PC-3 (cell line): Measurements from ENCODE around the gene TMEM127.

Source experiments
- EZH2 ChIP-seq: fragments of 300-600 bp; sonication (generic); IDR thresholded peaks from one replicate; pipeline ENCODE4 v1.6.1; 2017; ENCODE audit warnings: antibody characterized with exemption, mild to moderate bottlenecking, low read length; ENCODE audit not compliant: unreplicated experiment
- EZH2phosphoT487 ChIP-seq: fragments of 300-600 bp; sonication (generic); IDR thresholded peaks from 2 replicates; pipeline ENCODE4 v1.6.1; 2018; ENCODE audit warnings: mild to moderate bottlenecking, antibody characterized with exemption, low read length, borderline replicate concordance
- TF ChIP-seq, protein P1 (sequence below): fragments of 300-600 bp; sonication (generic); conservative IDR thresholded peaks from 2 replicates; pipeline ENCODE4 v1.5.1; 2017; ENCODE audit warnings: antibody characterized with exemption, low read depth, mild to moderate bottlenecking, low read length

DNA sequence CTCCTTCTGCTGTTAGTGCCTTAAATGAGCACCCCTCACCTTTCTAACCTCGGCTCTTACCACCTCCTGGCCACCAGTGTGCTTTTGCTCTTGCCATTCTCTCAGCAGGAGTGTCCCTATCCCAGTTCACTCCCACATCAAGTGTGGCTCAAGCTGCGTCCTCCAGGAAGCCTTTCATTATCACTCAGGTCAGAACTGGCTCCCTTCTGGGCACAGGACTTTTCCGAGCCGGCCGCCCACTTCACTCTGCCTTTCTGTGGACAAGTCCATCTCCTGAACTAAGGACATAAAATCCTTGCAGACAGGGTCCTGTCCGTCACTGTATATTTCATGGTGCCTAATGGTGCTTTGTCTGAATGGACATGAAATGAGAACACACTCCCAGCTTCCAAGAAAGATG, 15.6 kb downstream of the TMEM127 start:
- TF ChIP-seq, protein P1, sequence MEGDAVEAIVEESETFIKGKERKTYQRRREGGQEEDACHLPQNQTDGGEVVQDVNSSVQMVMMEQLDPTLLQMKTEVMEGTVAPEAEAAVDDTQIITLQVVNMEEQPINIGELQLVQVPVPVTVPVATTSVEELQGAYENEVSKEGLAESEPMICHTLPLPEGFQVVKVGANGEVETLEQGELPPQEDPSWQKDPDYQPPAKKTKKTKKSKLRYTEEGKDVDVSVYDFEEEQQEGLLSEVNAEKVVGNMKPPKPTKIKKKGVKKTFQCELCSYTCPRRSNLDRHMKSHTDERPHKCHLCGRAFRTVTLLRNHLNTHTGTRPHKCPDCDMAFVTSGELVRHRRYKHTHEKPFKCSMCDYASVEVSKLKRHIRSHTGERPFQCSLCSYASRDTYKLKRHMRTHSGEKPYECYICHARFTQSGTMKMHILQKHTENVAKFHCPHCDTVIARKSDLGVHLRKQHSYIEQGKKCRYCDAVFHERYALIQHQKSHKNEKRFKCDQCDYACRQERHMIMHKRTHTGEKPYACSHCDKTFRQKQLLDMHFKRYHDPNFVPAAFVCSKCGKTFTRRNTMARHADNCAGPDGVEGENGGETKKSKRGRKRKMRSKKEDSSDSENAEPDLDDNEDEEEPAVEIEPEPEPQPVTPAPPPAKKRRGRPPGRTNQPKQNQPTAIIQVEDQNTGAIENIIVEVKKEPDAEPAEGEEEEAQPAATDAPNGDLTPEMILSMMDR, result no peak
- TF ChIP-seq EZH2, result no peak
- no peak for TF ChIP-seq EZH2phosphoT487
